Putamen (tissue), 1 donor: ENCODE data around the gene RTP2.

Source experiments
- DNase-seq: peaks from one replicate; pipeline ENCODE4 v3.0.0-alpha.2; 2016; ENCODE audit warnings: low spot score

Gene RTP2

DNA sequence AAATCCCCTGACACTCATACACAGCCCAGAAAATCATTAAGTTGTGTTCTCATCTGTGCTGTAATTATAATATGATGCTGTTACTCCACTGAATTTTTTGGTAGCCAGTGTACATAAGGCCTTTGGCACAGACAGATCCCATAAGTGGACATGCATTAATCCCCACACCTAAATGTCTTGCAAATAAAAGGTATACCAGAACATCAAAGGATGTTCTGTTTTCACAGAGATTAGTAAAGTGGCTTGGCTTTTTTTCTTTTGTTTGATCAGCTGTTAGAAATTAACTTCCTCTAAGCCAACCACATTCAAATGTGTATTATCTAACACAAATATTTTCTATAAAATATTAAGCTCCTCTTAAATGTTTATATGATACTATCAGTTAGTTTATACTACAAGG lies 34.8 kb downstream of the RTP2 start:
- DNase-seq: no peak

DNA sequence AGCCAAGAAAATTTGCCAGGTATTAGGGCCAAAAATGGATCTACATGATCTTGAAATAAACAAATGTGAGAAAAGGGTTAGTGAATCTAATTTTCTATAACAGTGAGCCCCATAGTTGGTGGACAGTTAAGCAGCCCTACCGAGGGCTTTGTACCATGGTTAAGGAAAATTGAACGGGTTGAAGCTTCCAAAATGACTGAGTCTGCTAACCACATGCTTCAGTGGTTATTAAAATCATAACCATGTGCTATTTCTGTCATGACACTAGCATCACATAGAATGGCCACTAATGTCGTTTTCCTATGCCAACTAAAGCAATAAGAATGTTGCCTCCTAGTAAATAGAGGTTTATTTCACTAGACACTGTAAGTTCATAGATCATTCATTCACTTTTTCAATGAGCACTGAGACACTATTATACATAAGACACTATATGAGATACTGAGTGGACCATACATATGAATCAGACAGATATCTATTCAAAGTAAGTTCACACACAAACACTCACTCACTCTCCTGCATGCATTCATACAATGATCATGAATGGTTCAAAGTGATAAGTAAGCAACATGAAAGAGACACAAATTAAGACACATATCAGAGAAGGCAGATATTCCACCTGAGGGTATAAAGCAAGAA lies 36.5 kb downstream of the RTP2 start:
- no peak for DNase-seq

DNA sequence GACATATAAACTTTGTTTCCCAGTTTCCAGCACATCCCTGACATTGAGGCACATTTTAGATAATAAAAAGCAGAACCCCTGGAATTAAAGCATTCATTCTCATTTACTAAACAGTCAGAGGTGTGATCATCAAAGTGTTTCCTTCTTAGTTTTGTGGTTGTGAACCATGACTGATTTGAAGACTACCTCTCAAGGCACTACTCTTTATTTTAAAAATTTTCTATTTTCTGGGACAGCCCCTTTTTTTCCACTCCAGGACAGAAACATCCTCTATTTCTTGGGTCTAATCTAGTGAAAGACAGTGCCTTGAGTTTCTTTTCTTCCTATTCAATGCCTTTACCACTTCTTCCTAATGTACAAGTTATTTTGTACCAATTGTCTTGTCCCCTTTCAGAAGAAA lies 37.3 kb downstream of the RTP2 start:
- no peak for DNase-seq

DNA sequence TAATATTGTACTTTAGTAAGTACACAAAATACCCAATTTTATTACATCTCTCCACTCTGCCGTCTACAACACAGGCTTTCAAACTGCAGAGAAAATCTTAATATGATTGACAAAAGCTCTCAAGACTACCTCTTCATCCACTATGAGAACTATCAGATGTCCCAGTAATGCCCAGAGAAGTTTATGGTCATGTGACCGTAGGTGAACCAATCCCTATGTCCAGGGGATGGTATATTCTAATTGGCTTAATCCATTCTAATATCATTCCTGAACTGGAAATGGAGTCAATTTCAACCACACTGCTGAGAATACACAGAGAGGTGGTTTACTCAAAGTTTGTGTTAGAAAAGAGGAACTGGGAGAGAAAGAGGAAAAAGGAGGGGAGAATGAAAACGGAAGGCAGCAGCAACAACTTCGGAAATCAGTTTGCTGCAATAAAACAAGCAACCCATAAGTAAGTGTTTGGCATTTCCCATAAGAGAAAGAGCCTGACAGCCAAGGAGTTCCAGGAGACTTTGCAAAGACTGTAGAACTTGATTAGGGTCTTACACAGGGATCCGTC lies 39.4 kb downstream of the RTP2 start:
- DNase-seq: no peak

DNA sequence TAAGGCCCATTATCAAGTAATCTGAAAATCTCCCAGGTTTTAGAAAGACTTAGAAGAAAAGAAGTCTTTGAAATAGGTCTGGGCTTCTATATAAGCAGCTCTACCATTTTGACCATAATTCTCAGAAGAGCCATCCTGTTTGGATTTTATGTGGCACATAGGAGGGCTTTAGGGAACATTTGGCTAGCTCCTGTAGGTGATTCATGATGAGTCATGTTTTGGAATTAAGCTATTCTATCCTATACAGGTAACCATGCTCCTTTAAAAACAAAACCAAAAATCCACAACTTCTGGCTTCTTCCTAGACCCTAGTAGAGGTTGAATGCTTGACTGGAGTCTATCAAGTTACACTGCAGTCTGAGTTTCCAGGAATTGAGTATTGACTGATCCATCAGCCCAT lies 41.1 kb downstream of the RTP2 start:
- no peak for DNase-seq

DNA sequence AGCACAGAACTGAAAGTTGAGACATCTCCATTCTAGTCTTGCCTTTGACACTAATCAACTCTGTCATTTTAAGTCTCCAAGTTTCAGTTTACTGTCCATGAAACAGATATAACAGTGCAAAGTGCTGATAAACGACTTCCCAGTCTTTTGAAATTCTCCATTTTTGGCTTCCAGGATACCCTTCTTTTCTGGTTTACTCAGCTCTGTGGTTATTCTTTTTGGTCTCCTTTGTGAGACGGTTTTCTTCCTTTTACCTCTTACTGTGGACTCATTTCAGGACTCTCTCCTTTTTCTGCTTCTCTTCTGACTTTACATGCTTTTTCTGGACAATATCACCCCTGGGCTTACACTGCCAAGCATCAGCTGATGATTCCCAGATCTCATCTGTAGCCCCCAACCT lies 51.1 kb downstream of the RTP2 start:
- no peak for DNase-seq
